ENCODE measurements around the gene SLC15A3. TPM values are rescaled to one million over a fixed set of nuclear protein-coding genes. Genes with fewer than 3 reads are reported as not detected.

Gene SLC15A3
- total RNA-seq, 2 experiments from 2014 or later = 7.0 to 9.6 TPM

GRCh38 chr11:60938500-60938899, 13.5 kb downstream of the SLC15A3 start:
- peaks cover 1% of the 10 kb centered on the region for H3K36me3 Mint-ChIP-seq (ENCODE audit: low read depth)
- CTCF ChIA-PET = no interaction called here
- POLR2A ChIA-PET = no interaction called here
- no peak for DNase-seq
- ATAC-seq = no peak
- H3K27me3 Mint-ChIP-seq = no peaks in the 10 kb centered on the region
- intact Hi-C loops (cut with DNase I, micrococcal nuclease) = no loop called here
- peaks cover 5% of the 10 kb centered on the region for H3K4me1 Mint-ChIP-seq
- no peaks in the 10 kb centered on the region for H3K9me3 Mint-ChIP-seq (ENCODE audit: low read depth)
- no peak overlapping the region for H3K27ac Mint-ChIP-seq
- H3K4me3 Mint-ChIP-seq = no peak overlapping the region

DNA sequence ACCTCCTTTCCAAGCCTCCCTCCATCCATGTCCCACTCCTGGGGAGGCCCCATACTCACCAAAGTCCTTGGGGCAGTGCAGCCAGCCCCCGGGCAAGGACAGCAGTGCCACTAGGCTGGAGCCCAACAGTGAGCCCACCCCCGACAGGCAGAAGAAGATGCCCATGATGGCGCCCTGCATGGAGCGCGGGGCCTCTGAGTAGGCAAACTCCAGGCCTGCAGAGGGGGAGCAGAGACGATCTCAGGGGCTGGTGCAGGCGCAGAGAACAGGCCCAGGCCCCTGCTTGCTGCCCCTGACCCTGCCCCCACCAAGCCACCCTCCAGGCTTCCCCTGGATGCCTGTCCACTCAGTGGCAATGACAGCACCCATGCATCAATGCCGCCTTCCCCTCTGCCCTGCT, 14.2 kb downstream of the SLC15A3 start:
- ATAC-seq (no peak), DNase-seq (no peak)
- H3K4me3 Mint-ChIP-seq = no peak overlapping the region
- H3K9me3 Mint-ChIP-seq (ENCODE audit: low read depth) = no peaks in the 10 kb centered on the region
- peaks cover 5% of the 10 kb centered on the region for H3K4me1 Mint-ChIP-seq
- H3K36me3 Mint-ChIP-seq (ENCODE audit: low read depth) = no peaks in the 10 kb centered on the region
- intact Hi-C loops (cut with DNase I, micrococcal nuclease) = no loop called here
- ChIA-PET CTCF (no interaction called here), POLR2A (no interaction called here)
- H3K27ac Mint-ChIP-seq = no peak overlapping the region
- H3K27me3 Mint-ChIP-seq = no peaks in the 10 kb centered on the region

GRCh38 chr11:60937144-60937527, 14.8 kb downstream of the SLC15A3 start:
- peaks cover 5% of the 10 kb centered on the region for H3K4me1 Mint-ChIP-seq
- H3K27ac Mint-ChIP-seq = no peak overlapping the region
- POLR2A ChIA-PET = no interaction called here
- no peaks in the 10 kb centered on the region for H3K9me3 Mint-ChIP-seq (ENCODE audit: low read depth)
- ATAC-seq = no peak
- no peak overlapping the region for H3K4me3 Mint-ChIP-seq
- no peak for DNase-seq
- intact Hi-C loops (cut with DNase I, micrococcal nuclease) = no loop called here
- CTCF ChIA-PET = no interaction called here
- no peaks in the 10 kb centered on the region for H3K27me3 Mint-ChIP-seq
- no peaks in the 10 kb centered on the region for H3K36me3 Mint-ChIP-seq (ENCODE audit: low read depth)

DNA sequence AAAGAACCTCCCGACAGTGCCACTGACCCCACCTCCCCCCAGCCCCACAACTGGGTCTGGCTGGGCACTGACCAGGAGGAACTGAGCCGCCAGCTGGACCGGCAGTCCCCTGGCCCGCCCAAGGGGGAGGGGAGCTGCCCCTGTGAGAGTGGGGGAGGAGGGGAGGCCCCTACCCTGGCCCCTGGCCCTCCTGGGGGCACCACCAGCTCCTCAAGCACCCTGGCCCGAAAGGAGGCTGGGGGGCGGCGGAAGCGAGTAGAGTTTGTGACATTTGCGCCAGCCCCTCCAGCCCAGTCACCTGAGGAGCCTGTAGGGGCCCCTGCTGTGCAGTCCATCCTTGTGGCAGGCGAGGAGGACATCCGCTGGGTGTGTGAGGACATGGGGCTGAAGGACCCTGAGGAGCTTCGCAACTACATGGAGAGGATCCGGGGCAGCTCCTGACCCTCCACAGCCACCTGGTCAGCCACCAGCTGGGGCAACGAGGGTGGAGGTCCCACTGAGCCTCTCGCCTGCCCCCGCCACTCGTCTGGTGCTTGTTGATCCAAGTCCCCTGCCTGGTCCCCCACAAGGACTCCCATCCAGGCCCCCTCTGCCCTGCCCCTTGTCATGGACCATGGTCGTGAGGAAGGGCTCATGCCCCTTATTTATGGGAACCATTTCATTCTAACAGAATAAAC, 15.4 kb downstream of the SLC15A3 start:
- POLR2A ChIA-PET = no interaction called here
- CTCF ChIA-PET = no interaction called here
- no peak for DNase-seq

GRCh38 chr11:60935676-60936442, 16.1 kb downstream of the SLC15A3 start:
- peaks cover 5% of the 10 kb centered on the region for H3K4me1 Mint-ChIP-seq
- ATAC-seq (no peak), DNase-seq (no peak)
- intact Hi-C loops (cut with DNase I, micrococcal nuclease) = no loop called here
- ChIA-PET CTCF (no interaction called here), POLR2A (no interaction called here)
- H3K4me3 Mint-ChIP-seq = no peak overlapping the region
- H3K36me3 Mint-ChIP-seq (ENCODE audit: low read depth) = no peaks in the 10 kb centered on the region
- no peaks in the 10 kb centered on the region for H3K27me3 Mint-ChIP-seq
- H3K27ac Mint-ChIP-seq = no peak overlapping the region
- no peaks in the 10 kb centered on the region for H3K9me3 Mint-ChIP-seq (ENCODE audit: low read depth)

More for the DNA sequence above, 15.4 kb downstream of the SLC15A3 start:
- intact Hi-C loops (cut with DNase I, micrococcal nuclease) = no loop called here
- Mint-ChIP-seq H3K27ac (no peak overlapping the region), H3K36me3 (ENCODE audit: low read depth) (no peaks in the 10 kb centered on the region), H3K9me3 (ENCODE audit: low read depth) (no peaks in the 10 kb centered on the region), H3K4me3 (no peak overlapping the region), H3K27me3 (no peaks in the 10 kb centered on the region), H3K4me1 (peaks cover 5% of the 10 kb centered on the region)
- ATAC-seq = no peak

DNA sequence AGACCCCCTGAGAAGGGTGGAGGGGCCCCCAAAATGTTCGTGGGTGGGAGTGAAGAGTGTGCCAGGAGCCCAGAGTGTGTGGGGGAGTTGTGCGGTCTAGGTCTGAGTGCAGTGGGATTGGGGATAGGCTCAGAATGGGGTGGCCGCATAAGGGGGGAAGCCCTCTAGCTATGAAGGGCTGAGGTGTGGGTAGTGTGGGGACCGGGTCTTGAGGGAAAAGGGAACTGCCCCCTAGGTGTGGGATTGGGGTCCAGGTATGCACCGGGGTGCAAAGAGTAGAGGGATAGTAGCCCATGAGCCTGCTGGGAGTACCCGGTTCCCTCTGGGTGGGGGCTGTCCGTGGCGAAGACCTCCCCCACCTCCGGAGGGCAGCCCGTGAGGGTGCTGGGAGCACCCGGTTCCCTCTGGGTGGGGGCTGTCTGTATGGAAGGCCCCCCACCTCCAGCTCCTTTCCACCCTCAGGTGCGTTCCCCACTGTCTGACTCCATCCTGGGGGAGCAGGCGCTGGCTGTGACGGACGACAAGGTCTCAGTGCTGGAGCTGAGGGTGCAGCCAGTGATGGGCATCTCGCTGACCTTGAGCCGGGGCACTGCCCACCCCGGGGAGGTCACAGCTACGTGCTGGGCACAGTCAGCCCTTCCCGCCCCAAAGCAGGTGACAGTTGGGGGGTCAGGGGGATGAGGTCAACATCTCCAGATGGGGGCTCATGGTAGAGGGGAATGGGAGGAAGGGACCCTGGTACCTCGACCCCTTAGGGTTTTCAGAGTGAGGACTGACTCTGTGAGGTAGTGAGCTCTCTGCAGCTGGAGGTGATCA, 17.0 kb downstream of the SLC15A3 start:
- Mint-ChIP-seq H3K27me3 (peaks cover under 1% of the 10 kb centered on the region), H3K36me3 (ENCODE audit: low read depth) (no peaks in the 10 kb centered on the region), H3K4me3 (no peak overlapping the region), H3K27ac (no peak overlapping the region), H3K9me3 (ENCODE audit: low read depth) (no peaks in the 10 kb centered on the region), H3K4me1 (peaks cover 3% of the 10 kb centered on the region)
- ChIA-PET CTCF (interaction anchor here (1.0 kb wide), 1 partner anchor 11 kb away, joined by 3 read pairs; no protein-coding TSS in a partner anchor), POLR2A (no interaction called here)
- DNase-seq (no peak), ATAC-seq (no peak)
- intact Hi-C loops (cut with DNase I, micrococcal nuclease) = no loop called here

DNA sequence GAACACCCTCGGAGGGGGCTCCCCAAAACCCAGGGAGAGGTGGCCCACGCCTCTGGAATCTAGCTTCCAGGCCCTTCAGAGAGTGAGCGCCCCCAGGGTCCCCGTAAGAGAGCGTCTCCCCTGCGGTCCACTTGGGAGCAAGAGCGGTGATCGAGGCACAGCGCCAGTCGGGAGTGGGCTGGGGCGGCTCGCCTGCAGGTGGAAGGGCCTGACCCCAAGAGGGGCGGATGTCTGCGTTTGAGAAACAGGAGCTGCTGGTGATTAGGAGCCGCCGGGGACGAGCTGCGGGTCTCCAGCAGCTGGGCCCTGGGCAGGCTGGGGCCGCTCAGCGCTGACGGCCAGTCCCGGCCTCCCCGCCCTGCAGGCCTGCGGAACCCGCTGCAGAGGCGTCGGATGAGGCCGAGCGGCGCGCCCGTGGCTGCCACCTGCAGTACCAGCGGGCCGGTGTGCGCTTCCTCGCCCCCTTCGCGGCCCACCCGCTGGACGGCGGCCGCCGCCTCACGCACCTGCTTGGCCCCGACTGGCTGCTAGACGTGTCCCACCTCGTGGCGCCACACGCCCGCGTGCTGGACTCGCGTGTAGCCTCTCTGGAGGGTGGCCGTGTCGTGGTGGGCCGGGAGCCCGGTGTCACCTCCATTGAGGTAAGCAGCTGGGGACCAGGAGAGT, 17.7 kb downstream of the SLC15A3 start:
- H3K27ac Mint-ChIP-seq = no peak overlapping the region
- H3K36me3 Mint-ChIP-seq (ENCODE audit: low read depth) = no peaks in the 10 kb centered on the region
- no peak overlapping the region for H3K4me3 Mint-ChIP-seq
- peaks cover 5% of the 10 kb centered on the region for H3K27me3 Mint-ChIP-seq
- H3K4me1 Mint-ChIP-seq = no peaks in the 10 kb centered on the region
- ChIA-PET CTCF (interaction anchor here (1.0 kb wide), 1 partner anchor 11 kb away, joined by 3 read pairs; no protein-coding TSS in a partner anchor), POLR2A (no interaction called here)
- DNase-seq = no peak
- intact Hi-C loops (cut with DNase I, micrococcal nuclease) = no loop called here
- no peak for ATAC-seq
- H3K9me3 Mint-ChIP-seq (ENCODE audit: low read depth) = no peaks in the 10 kb centered on the region

DNA sequence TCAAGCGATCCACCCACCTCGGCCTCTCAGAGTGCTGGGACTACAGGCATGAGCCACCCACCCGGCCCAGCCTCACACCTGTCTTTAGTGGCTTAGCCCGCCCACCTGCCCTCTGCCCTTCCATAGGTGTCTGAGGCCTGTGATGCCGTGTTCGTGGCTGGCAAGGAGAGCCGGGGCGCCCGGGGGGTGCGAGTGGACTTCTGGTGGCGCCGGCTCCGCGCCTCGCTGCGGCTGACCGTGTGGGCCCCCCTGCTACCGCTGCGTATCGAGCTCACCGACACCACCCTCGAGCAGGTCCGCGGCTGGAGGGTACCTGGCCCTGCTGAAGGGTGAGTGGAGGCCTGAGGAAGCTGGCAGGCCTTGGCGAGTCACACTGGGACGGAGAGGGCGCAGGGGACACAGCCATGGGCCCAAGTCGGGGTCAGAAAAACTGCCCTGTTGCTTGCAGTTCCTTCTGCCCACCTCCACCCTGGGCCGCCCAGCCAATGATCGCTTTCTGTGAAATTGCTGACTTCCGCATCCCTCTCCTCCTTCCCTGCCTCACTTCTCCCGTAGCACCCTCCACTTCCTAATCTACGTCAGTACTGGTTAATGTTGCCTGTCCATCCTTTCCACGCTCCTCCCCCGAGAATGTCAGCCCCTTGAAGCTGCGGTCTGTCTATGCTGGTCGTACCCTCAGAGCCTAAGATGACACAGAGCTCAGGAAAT, 18.4 kb downstream of the SLC15A3 start:
- H3K27me3 Mint-ChIP-seq = peaks cover 5% of the 10 kb centered on the region
- no peak overlapping the region for H3K4me3 Mint-ChIP-seq
- CTCF ChIA-PET = no interaction called here
- no peaks in the 10 kb centered on the region for H3K36me3 Mint-ChIP-seq (ENCODE audit: low read depth)
- no peak overlapping the region for H3K27ac Mint-ChIP-seq
- H3K9me3 Mint-ChIP-seq (ENCODE audit: low read depth) = no peaks in the 10 kb centered on the region
- intact Hi-C loops (cut with DNase I, micrococcal nuclease) = no loop called here
- POLR2A ChIA-PET = no interaction called here
- DNase-seq (no peak), ATAC-seq (no peak)
- no peaks in the 10 kb centered on the region for H3K4me1 Mint-ChIP-seq

DNA sequence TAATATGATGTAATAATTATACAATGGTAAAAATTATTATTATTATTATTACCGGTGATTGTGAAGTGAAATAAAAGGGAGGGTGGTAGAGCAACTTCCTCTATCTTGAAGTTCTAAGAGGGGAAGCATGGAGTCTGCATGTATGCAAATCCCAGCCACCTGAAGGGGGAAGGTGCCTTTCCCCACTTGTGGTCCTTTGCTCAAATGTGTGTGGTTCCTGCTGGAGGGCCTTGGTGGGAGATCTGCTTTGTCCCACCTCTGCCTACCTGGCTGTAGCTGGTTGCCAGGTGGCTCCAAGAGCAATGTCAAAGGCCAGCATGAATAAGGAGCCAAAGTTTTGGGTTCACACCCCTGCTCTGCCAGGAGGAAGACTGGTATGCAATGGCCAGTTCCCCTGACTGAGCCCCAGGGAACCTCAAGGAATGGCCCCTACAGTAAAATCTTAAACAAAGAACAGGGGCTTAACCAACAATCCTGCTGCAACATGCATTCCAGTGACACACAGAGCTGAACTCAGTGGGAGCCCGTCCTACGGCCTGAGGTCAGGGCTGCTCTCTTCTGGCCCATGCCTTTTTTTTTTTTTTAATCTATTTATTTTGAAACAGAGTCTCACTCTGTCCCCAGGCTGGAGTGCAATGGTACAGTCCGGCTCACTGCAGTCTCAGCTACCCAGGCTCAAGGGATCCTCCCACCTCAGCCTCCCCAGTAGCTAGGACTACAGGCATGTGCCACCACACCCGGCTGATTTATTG, 19.2 kb downstream of the SLC15A3 start:
- peaks cover 5% of the 10 kb centered on the region for H3K27me3 Mint-ChIP-seq
- no peak overlapping the region for H3K4me3 Mint-ChIP-seq
- H3K9me3 Mint-ChIP-seq (ENCODE audit: low read depth) = no peaks in the 10 kb centered on the region
- intact Hi-C loops (cut with DNase I, micrococcal nuclease) = no loop called here
- no peak for DNase-seq
- no peaks in the 10 kb centered on the region for H3K4me1 Mint-ChIP-seq
- no peak for ATAC-seq
- H3K36me3 Mint-ChIP-seq (ENCODE audit: low read depth) = no peaks in the 10 kb centered on the region
- no peak overlapping the region for H3K27ac Mint-ChIP-seq
- CTCF ChIA-PET = interaction anchor here (0.6 to 1.1 kb wide), 2 partner anchors 34 to 209 kb away, joined by 3 read pairs; no protein-coding TSS in a partner anchor
- POLR2A ChIA-PET = no interaction called here

DNA sequence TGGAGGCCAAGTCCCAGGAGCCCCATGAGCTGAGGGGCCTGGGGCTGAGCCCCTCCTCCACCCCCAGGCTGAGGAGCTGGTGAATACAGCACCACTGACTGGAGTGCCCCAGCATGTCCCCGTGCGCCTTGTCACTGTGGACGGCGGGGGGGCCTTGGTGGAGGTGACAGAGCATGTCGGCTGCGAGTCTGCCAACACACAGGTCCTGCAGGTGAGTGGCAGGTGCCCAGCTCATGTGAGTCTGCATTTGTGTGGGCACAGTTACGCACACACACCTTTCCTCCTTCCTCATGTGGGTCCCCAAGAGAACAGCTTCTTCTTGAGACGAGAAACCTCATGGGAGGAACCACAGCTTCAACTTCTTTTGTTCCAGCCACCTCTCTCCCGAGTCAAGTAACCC, 20.1 kb downstream of the SLC15A3 start:
- no peaks in the 10 kb centered on the region for H3K4me1 Mint-ChIP-seq
- no peak overlapping the region for H3K4me3 Mint-ChIP-seq
- intact Hi-C loops (cut with DNase I, micrococcal nuclease) = no loop called here
- ATAC-seq = no peak
- no peaks in the 10 kb centered on the region for H3K9me3 Mint-ChIP-seq (ENCODE audit: low read depth)
- ChIA-PET CTCF (interaction anchor here (0.7 to 1.1 kb wide), 2 partner anchors 34 to 100 kb away, joined by 3 read pairs; no protein-coding TSS in a partner anchor), POLR2A (no interaction called here)
- no peak for DNase-seq
- H3K27ac Mint-ChIP-seq = no peak overlapping the region
- H3K36me3 Mint-ChIP-seq (ENCODE audit: low read depth) = no peaks in the 10 kb centered on the region
- H3K27me3 Mint-ChIP-seq = peaks cover 5% of the 10 kb centered on the region
